Activated CD8-positive, alpha-beta memory T cell treated with anti-CD3 and anti-CD28 coated beads, Interleukin-2, amount 10 ng/mL, durations not matched to agents 7 days and 5 days (primary cell): ENCODE data around the gene IQCF5. TPM values are rescaled to one million over a fixed set of nuclear protein-coding genes. Genes with fewer than 3 reads are reported as not detected.
A peak's percentile ranks its signal among the peaks of the same experiment; 100 is the strongest.
"Not testable (repeated sequence)": the region's sequence is repeated elsewhere in the genome, so short reads cannot be mapped to it uniquely, and the experiment has no call there.

ENCODE experiments used
- ATAC-seq: fragments of 150-1000 bp; cut with Tn5 transposase; one replicate; pipeline ENCODE4 v1.10.0; 2021; ENCODE audit warnings: moderate library complexity
- CTCF ChIA-PET: fragments of 350-600 bp; sonication (Branson Sonifier 250); formaldehyde crosslinking; loops from one replicate; lab custom pipeline; 2021; ENCODE audit warnings: antibody characterized with exemption; lab: Charles Lee
- DNase-seq: peaks from one replicate; pipeline ENCODE4 v3.0.0-alpha.2; 2020
- H3K27ac Mint-ChIP-seq: one replicate; pipeline ENCODE4 v1.8.0; 2021; ENCODE audit warnings: mild to moderate bottlenecking, mixed read lengths
- H3K27me3 Mint-ChIP-seq: one replicate; pipeline ENCODE4 v1.8.0; 2021; ENCODE audit warnings: mixed read lengths
- H3K36me3 Mint-ChIP-seq: one replicate; pipeline ENCODE4 v1.8.0; 2021; ENCODE audit warnings: mild to moderate bottlenecking, mixed read lengths
- H3K4me1 Mint-ChIP-seq: one replicate; pipeline ENCODE4 v1.8.0; 2021; ENCODE audit warnings: mixed read lengths
- H3K4me3 Mint-ChIP-seq: one replicate; pipeline ENCODE4 v1.8.0; 2021; ENCODE audit warnings: mild to moderate bottlenecking, moderate library complexity, mixed read lengths
- H3K9me3 Mint-ChIP-seq: one replicate; pipeline ENCODE4 v1.8.0; 2022; ENCODE audit warnings: low read depth, mixed read lengths
- total RNA-seq, 2 experiments: library from RNA; stranded (reverse); gene quantifications; one replicate each; pipeline ENCODE4 v1.2.3, GENCODE V29; 2021

Gene IQCF5
- not detected for total RNA-seq

DNA sequence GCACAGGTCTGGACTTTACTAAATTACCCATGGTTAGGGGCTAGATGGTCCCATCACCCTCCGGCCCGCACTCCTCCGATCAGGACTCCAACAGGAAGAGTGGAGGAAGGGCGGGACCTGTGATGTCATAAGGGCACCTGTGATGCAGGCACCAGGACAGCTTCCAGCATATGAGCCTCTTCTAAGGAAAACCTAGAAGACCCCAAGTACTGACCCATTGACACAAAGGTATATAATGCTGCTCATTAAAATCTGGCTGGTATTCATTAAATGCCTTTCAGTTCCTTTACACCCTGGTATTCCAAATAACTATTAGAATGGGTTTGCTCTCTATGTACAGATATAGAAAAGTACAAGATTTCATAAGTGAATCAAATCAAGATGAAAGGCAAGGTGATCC, at the start of gene IQCF5:
IQCF5 (minus strand) TSS at position 101 of the 400 bp plus-strand sequence; CDS start at position 31, 70 bp downstream.
- peaks cover 16% of the 10 kb centered on the region for H3K27me3 Mint-ChIP-seq
- CTCF ChIA-PET = interaction anchor here (0.7 kb wide), 1 partner anchor 161 kb away, joined by 3 read pairs; no protein-coding TSS in a partner anchor
- H3K27ac Mint-ChIP-seq = no peak within 1 kb of the TSS

DNA sequence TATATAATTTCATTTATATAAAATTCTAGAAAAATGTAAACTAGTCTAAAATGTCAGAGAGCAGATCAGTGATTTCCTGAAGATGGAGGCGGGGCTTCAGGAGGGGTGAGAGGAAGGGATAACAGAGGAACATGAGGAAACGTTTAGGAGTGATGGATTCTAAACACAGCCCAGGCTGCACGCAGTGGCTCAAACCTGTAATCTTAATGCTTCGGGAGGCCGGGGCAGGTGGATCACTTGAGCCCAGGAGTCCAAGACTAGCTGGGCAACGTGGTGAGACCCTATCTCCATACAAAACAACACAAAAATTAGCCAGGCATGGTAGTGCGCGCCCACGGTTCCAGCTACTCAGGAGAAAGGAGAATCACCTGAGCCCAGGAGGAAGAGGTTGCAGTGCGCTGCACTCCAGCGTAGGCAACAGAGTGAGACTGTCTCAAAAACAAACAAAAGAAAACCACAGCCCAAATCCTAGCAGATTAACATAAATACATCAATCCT, 45.7 kb upstream of the IQCF5 start:
- CTCF ChIA-PET = no interaction called here

More for the DNA sequence above, at the start of gene IQCF5:
- ATAC-seq (no peak), DNase-seq (no peak)
- H3K9me3 Mint-ChIP-seq = no peaks in the 10 kb centered on the region
- H3K36me3 Mint-ChIP-seq = no peaks in the 10 kb centered on the region
- H3K4me1 Mint-ChIP-seq = no peaks in the 10 kb centered on the region
- no peak within 1 kb of the TSS for H3K4me3 Mint-ChIP-seq

DNA sequence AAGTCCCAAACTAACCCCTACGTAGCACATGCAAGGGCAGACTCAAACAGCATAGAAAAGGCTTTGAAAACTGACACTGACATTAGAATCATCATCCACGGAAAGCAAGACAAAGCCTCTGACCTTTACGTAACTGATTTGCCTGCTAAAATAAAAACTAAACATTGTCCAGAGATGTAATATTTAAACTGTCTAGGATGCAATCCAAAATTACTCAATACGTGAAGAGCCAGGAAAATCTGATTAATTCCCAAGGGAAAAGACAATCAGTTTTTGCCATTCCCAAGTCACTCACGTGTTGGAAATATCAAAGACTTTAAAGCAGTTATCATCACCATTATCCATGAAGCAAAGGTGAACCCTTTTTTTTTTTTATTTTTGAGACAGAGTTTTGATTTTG, 41.0 kb upstream of the IQCF5 start:
- Mint-ChIP-seq H3K36me3 (no peaks in the 10 kb centered on the region), H3K27ac (no peak overlapping the region), H3K4me1 (no peaks in the 10 kb centered on the region), H3K9me3 (no peaks in the 10 kb centered on the region), H3K4me3 (no peak overlapping the region), H3K27me3 (peaks cover 18% of the 10 kb centered on the region)
- DNase-seq (no peak), ATAC-seq (no peak)
- CTCF ChIA-PET = no interaction called here

More for the DNA sequence above, 45.7 kb upstream of the IQCF5 start:
- ATAC-seq = no peak
- peak; percentile 12 for DNase-seq
- Mint-ChIP-seq H3K4me3 (no peak overlapping the region), H3K27me3 (peaks cover 20% of the 10 kb centered on the region), H3K36me3 (no peaks in the 10 kb centered on the region), H3K9me3 (no peaks in the 10 kb centered on the region), H3K4me1 (no peaks in the 10 kb centered on the region), H3K27ac (no peak overlapping the region)

DNA sequence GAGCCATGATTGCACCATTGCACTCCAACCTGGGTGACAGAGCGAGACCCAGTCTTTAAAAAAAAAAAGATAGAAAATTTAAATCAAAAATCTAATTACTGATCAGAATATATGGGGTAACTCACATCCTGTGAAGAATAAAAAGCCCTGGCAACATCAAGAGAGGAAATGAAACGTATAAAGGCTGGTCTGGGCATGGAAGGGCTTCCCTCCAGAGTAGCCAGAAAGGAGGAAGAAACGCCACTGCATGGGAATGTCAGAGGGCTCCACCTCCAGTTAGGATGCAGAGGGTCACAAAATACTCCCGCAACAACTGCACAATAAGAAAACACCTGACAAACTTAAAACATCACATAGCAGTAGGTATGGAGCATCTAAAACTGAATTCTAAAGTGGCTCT, 32.6 kb upstream of the IQCF5 start:
- Mint-ChIP-seq H3K4me1 (no peaks in the 10 kb centered on the region), H3K4me3 (no peak overlapping the region), H3K27me3 (peaks cover 19% of the 10 kb centered on the region), H3K36me3 (peaks cover 7% of the 10 kb centered on the region), H3K27ac (no peak overlapping the region), H3K9me3 (peaks cover 13% of the 10 kb centered on the region)
- ATAC-seq (no peak), DNase-seq (no peak)
- CTCF ChIA-PET = no interaction called here

DNA sequence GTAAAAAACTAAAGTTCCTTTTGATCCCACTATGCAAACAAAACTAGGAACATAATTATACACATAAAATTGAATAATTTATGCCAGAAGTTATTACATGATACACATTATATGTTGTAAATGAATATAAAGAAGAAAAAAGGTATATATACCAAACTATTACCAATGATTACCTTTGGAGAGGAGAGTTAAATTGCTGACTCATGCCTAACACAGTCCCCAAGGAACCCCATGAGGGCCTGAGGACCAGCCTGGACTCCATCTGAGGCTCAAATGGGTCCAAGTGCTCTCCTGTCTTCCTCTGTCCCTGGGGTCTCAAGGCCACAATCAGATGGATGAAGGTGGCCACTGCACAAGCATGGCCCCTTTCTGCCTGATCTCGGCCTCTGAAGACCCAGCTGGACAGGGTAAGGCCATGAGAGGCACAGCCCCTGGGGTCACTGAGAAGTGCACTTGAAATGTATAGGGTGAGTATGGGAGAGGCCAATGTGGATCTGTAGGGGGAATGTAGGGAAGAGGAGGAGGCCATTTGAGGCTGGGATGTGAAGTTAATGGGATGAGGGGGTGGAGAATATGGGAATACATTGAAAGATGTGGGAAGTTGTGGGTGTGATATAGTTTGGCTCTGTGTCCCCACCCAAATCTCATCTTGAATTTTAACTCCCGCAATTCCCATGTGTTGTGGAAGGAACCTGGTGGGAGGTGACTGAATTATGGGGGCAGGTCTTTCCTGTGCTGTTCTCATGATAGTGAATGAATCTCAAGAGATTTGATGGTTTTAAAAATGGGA, 28.8 kb upstream of the IQCF5 start:
- Mint-ChIP-seq H3K36me3 (peaks cover 7% of the 10 kb centered on the region), H3K4me1 (peaks cover 6% of the 10 kb centered on the region), H3K4me3 (no peak overlapping the region), H3K27me3 (peaks cover 39% of the 10 kb centered on the region), H3K27ac (no peak overlapping the region), H3K9me3 (peaks cover 12% of the 10 kb centered on the region)
- ATAC-seq (no peak), DNase-seq (no peak)
- CTCF ChIA-PET = no interaction called here

DNA sequence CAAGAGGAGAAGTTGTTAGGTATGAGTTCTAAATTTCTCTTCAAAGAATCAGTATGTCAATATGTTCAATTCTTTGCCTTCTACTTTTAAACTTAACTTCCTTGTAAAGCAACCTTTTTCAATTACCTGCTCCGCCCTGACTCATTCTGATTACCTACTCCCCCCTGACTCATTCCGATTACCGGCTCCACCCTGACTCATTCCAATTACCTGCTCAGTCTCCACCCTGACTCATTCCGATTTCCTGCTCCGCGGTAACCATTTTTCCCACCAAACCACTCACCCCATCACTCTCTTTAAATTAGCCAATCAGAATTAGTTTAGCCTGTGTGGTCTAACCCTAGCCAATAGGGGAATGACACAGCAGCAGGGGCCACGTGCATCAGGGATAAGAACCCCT, 27.0 kb upstream of the IQCF5 start:
- peaks cover 41% of the 10 kb centered on the region for H3K27me3 Mint-ChIP-seq
- H3K4me3 Mint-ChIP-seq, H3K9me3 Mint-ChIP-seq, H3K4me1 Mint-ChIP-seq, ATAC-seq, H3K27ac Mint-ChIP-seq, CTCF ChIA-PET, H3K36me3 Mint-ChIP-seq: not testable (repeated sequence)
- peak; percentile 59 for DNase-seq

DNA sequence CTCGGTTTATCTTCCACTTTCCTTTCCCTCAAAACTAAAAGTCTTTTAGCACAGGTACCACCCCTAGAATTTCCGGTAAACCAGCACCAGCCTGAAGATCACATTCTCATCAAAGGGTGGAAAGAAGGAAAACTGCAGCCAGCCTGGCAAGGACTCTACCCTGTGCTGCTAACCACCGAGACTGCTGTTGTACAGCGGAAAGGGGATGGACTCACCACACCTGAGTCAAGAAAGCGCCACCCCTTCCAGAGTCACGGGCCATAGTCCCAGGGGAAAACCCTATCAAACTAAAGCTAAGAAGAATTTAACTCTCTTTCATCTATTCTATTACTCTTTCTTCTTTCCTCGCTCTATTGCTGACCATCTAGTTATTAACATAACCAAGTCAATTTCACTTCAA, 24.6 kb upstream of the IQCF5 start:
- H3K4me3 Mint-ChIP-seq, H3K36me3 Mint-ChIP-seq, H3K4me1 Mint-ChIP-seq, H3K27ac Mint-ChIP-seq, H3K9me3 Mint-ChIP-seq, ATAC-seq: not testable (repeated sequence)
- CTCF ChIA-PET = interaction anchor here (0.6 kb wide), 1 partner anchor 13 kb away, joined by 3 read pairs; no protein-coding TSS in a partner anchor
- DNase-seq = peak; percentile 35
- H3K27me3 Mint-ChIP-seq = peaks cover 46% of the 10 kb centered on the region

DNA sequence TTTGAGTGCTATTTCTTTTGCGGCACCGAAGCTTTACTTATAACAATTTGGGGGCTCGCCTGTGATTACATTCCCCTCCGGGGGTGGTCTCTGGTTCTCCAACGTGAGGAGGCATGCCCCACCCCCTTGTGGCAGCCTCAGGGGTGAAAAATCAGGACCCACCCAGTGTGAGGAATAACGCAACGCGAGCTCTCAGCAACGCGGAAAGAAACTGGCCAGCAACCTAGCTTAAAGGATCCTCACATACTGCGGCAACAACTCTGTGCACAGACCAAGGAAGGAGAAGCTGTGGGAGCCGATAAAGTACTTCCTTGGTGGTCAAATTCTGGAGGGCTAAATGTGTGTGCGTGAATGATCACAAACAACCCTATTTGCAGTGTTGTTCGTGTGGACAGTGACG, 22.0 kb upstream of the IQCF5 start:
- peaks cover 6% of the 10 kb centered on the region for H3K4me1 Mint-ChIP-seq
- H3K27ac Mint-ChIP-seq = no peak overlapping the region
- CTCF ChIA-PET = no interaction called here
- no peak for ATAC-seq
- DNase-seq = no peak
- peaks cover 43% of the 10 kb centered on the region for H3K27me3 Mint-ChIP-seq
- no peaks in the 10 kb centered on the region for H3K36me3 Mint-ChIP-seq
- no peak overlapping the region for H3K4me3 Mint-ChIP-seq
- no peaks in the 10 kb centered on the region for H3K9me3 Mint-ChIP-seq

DNA sequence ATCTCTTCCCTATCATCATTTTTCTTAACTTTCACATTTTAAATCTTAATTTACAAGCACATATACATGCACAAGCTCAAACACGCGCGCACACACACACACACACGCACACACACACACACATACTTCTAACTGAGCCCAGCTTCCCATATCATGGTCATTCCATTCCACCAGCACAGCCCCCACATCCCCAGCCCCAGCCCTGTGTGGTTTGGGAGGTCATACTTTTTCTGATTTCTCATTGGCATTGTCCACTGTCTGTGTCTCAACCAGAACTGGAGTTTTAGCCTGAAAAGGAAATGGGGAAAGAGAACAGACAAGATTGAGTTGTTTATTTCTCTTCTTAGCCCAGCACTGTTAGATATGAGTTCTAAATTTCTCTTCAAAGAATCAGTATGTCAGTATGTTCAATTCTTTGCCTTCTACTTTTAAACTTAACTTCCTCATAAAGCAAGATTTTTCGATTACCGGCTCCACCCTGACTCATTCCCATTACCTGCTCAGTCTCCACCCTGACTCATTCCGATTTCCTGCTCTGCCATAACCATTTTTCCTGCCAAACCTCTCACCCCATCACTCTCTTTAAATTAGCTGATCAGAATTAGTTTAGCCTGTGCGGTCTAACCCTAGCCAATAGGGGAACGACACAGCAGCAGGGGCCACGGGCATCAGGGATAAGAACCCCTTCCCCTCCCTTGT, 21.4 kb upstream of the IQCF5 start:
- peaks cover 8% of the 10 kb centered on the region for H3K4me1 Mint-ChIP-seq
- CTCF ChIA-PET = no interaction called here
- no peaks in the 10 kb centered on the region for H3K36me3 Mint-ChIP-seq
- ATAC-seq (no peak), DNase-seq (no peak)
- H3K27me3 Mint-ChIP-seq = peaks cover 41% of the 10 kb centered on the region
- no peaks in the 10 kb centered on the region for H3K9me3 Mint-ChIP-seq
- no peak overlapping the region for H3K4me3 Mint-ChIP-seq
- no peak overlapping the region for H3K27ac Mint-ChIP-seq

DNA sequence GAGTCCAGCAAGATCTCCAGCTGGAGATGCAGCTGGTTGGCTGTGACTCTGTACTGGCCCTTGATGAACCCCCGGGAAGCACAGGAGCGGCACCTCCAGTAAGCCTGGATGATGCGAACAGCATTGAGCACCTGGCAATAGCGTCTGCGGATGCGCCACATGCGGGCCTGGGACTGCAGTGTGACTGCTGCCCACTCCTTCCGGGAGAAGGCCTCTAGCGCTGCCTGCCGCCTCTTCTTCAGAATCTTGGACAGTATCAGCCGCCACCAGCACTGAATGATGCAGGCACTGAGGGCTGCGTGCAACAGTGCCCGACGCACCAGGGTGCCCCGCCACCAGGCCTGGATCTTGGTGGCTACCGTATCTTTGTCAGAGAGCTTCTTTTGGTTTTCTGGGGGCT, 19.5 kb upstream of the IQCF5 start:
- Mint-ChIP-seq H3K4me1 (peaks cover 26% of the 10 kb centered on the region), H3K27ac (no peak overlapping the region)

DNA sequence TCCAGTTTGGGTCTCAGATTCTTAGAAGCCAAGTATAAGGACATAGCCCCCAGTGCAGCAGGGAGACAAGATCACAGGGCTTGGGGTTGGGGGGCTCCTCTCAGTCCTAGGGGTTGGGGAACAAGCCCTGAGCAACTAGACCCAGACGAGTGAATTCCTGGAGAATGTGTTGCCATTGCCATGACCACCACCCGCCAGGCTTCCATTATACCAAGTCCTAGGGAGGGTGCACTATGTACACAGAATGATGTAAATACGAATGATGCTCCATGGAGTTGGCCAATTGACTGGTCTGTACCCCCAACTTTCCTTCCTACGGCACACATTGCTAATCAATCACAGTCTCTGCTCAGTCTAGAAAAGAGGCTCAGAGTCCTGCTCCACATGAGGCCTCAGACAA, 19.0 kb upstream of the IQCF5 start:
- CTCF ChIA-PET = no interaction called here
- no peak overlapping the region for H3K27ac Mint-ChIP-seq
- ATAC-seq = no peak
- H3K4me1 Mint-ChIP-seq = peaks cover 28% of the 10 kb centered on the region
- DNase-seq = no peak
- no peaks in the 10 kb centered on the region for H3K36me3 Mint-ChIP-seq
- no peaks in the 10 kb centered on the region for H3K9me3 Mint-ChIP-seq
- peaks cover 34% of the 10 kb centered on the region for H3K27me3 Mint-ChIP-seq
- H3K4me3 Mint-ChIP-seq = no peak overlapping the region

More for the DNA sequence above, 19.5 kb upstream of the IQCF5 start:
- Mint-ChIP-seq H3K9me3 (no peaks in the 10 kb centered on the region), H3K36me3 (no peaks in the 10 kb centered on the region), H3K27me3 (peaks cover 32% of the 10 kb centered on the region), H3K4me3 (no peak overlapping the region)
- ATAC-seq (no peak), DNase-seq (no peak)
- CTCF ChIA-PET = no interaction called here

DNA sequence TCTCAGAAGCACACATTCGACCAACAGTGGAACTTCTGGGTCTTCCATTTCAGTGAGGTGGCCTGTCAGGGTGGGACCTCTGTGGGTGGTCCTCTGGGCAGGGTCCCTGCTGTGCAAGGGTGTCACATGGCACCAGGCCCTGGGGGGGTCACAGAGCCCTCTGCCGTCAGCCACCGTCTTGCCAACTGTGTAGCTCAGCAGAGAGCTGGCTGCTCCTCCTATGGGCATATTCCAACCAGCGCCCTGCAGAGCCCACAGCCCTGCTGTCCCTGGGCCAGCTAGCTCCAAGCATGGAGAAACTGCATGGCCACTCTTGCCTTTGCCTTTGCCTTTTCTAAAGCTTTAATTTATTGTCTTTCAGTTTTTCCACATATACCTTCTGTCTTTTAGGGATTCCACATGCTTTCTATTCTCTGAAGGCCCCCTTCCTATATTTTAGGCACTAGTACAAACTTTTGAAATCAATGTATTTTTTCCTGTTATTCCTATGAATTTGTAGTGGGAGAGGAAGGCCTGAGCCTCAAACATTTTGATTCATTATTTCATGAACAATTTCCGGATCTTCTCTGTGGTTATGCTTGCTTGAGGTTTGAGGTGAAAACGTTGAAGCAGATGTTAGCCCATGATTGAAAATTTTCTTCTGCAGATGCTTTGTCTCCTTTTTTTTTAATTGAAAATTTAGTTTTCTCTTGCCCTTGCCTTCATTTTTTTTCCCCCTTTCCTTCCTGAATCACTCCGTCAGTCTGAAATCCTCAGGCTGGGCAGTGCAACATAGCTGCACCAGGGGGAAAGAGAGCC, 16.0 kb upstream of the IQCF5 start:
- DNase-seq (no peak), ATAC-seq (no peak)
- H3K27ac Mint-ChIP-seq = no peak overlapping the region
- peaks cover 15% of the 10 kb centered on the region for H3K27me3 Mint-ChIP-seq
- no peaks in the 10 kb centered on the region for H3K36me3 Mint-ChIP-seq
- CTCF ChIA-PET = no interaction called here
- no peak overlapping the region for H3K4me3 Mint-ChIP-seq
- H3K4me1 Mint-ChIP-seq = peaks cover 26% of the 10 kb centered on the region
- no peaks in the 10 kb centered on the region for H3K9me3 Mint-ChIP-seq

DNA sequence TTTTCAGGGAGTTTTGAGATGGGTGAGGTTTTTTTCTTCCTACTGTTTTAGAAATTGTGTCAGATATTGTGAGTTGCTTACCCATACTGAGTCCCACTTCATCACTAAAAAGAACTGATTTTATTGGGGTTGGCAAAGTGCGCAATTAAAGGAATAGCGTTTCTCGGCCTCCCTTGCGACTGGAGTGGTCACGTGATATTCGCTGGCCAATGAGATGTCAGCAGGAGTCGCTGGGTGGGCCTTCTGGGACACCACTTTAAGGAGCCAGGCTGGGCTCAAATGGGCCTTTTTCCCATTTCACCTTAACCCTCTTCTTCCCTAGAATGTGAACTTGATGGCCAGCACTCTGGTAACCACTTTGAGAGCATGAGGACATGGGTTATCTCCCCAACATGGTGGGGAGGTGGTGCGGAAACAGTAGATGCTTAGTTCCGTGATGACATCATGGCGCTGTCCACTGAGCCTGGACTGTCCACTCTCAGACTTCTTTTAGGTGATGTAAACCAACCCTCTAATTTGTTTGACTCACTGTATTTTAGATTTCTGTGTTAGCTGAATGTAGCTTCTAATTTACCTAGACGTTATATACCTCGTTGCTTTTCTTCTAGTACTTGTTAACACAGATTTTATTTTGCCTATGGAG, 13.2 kb upstream of the IQCF5 start:
- Mint-ChIP-seq H3K27ac (no peak overlapping the region), H3K4me3 (no peak overlapping the region), H3K36me3 (no peaks in the 10 kb centered on the region), H3K9me3 (no peaks in the 10 kb centered on the region), H3K4me1 (peaks cover 26% of the 10 kb centered on the region), H3K27me3 (peaks cover 32% of the 10 kb centered on the region)
- CTCF ChIA-PET = no interaction called here
- no peak for DNase-seq
- no peak for ATAC-seq
